Lower leg skin (tissue), 4 donors: ENCODE data around the gene FAM72D. TPM values are rescaled to one million over a fixed set of nuclear protein-coding genes. Genes with fewer than 3 reads are reported as not detected.
"Not testable (repeated sequence)": the region's sequence is repeated elsewhere in the genome, so short reads cannot be mapped to it uniquely, and the experiment has no call there.

Experiments
- DNase-seq, 2 donors: peaks; one replicate each; pipeline ENCODE4 v3.0.0-alpha.2; 2019; ENCODE audit warnings: low spot score in 2 of 2
- H3K4me3 ChIP-seq: fragments of 200-600 bp; sonication (generic); 2 replicates; pipeline ENCODE4 v1.5.1; 2017; ENCODE audit warnings: mild to moderate bottlenecking, low read depth; ENCODE audit not compliant: poor library complexity, severe bottlenecking
- WGBS, 2 donors: methylation state at CpG; one replicate each; pipeline ENCODE4 v1.1.5; 2018; 5-methylcytosine and 5-hydroxymethylcytosine counted together
- intact Hi-C: fragments of 100-400 bp; cut with DNase I; formaldehyde crosslinking; loops from one replicate; pipeline ENCODE4 v1.15.0; 2023; ENCODE audit warnings: low total_unique reads
- total RNA-seq, 4 donors: library from RNA; depleted of rRNA; stranded (reverse); fragments of >200 nt; gene quantifications; one replicate each; pipeline ENCODE4 v1.1.0, GENCODE V29; 2016

Gene FAM72D
- 1 to 10 TPM in 1 of 4 donors, under 1 TPM in 3; 0.10 to 1.4 (median 0.41) TPM for total RNA-seq

GRCh38 chr1:145095284-145096057 is at the start of gene FAM72D, which contains the start of gene SRGAP2B:
Gene FAM72D, plus strand, starts transcription at chr1:145095974. Its CDS starts 874 bp downstream, at chr1:145096848.
Gene SRGAP2B, minus strand, starts transcription at chr1:145095328. Its CDS starts 2,427 bp downstream, at chr1:145092901.
- intact Hi-C loops, DNase-seq, H3K4me3 ChIP-seq: not testable (repeated sequence)
- no CpG with 5 or more reads among the region's 47 CpGs for WGBS, 2 donors

DNA sequence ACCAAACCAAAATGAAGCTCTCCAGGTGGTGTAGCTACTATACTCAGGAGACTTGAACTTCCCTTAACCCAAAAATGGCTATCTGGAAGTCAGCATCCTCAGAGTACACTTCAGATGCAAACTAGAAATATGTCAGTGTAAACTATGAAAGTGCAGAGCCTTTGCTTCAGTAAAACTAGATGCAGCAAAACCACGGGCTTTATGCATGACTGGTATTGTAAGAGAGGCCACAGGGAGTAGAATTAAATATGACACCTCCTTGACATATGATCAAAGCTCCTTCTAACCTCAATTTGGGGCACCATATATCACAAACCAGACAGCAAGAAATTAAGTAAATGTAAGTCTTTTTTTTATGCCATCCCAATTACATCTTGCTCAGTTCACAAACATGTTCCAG is 48.2 kb upstream of the FAM72D start:
- intact Hi-C loops, H3K4me3 ChIP-seq, DNase-seq: not testable (repeated sequence)
- no CpG with 5 or more reads among the region's 1 CpG for WGBS, 2 donors

DNA sequence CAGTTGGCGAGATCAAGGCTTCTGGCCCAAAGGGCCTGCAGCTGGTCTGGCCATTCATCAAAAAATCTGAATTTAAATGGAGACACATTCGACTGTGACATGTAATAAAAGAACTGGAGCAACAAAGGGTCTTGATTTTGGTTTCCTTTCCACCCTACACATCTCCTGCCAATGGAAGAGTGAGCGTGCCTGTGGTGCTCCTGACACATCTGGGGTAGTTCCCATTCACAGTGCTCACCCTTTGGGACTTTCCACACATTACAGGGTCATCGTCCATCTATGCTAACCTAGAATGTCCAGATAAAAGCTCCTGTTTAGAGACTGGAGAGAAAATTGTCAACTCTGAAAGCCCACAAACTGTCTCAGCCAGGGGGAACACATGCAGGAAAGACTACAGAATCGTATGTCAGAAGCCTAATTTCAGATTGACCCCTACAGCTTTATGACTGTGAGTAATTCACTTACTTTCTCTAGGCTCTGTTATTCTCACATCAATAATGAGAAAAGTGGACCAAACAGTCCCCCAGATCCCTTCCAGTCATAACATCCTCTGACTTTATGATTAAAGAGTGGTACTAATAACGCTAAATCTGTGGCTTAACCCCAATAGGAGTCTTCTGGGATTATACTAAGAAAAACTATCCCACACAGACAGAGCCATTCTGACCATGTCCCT is 47.5 kb upstream of the FAM72D start:
- intact Hi-C loops, DNase-seq, H3K4me3 ChIP-seq: not testable (repeated sequence)
- WGBS, 2 donors = no CpG with 5 or more reads among the region's 6 CpGs

- WGBS, 2 donors = no CpG with 5 or more reads among the region's 10 CpGs
Measured at GRCh38 chr1:145052019-145052776, 43.6 kb upstream of the FAM72D start.

DNA sequence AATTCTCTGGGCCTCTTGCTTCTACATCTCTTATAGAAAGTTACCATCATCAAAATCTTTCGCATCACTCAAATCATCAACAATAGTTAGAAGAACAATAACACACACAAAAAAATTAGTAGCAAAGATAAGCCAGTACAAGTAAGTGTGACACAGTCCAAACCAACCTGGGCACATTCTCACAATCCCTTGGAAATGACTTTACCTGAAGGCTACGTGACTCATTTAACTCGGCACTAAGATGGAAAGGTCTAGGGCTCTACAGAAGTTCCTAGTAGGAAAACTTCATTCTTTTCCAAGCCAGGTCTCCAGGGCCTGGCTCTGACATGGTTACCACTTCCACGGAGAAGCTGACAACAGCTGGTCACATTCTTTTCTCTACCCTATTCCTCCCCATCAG is 42.3 kb upstream of the FAM72D start:
- DNase-seq, intact Hi-C loops, H3K4me3 ChIP-seq: not testable (repeated sequence)
- WGBS, 2 donors = no CpG with 5 or more reads among the region's 4 CpGs

More at GRCh38 chr1:145052019-145052776, 43.6 kb upstream of the FAM72D start:
- intact Hi-C loops, H3K4me3 ChIP-seq, DNase-seq: not testable (repeated sequence)

DNA sequence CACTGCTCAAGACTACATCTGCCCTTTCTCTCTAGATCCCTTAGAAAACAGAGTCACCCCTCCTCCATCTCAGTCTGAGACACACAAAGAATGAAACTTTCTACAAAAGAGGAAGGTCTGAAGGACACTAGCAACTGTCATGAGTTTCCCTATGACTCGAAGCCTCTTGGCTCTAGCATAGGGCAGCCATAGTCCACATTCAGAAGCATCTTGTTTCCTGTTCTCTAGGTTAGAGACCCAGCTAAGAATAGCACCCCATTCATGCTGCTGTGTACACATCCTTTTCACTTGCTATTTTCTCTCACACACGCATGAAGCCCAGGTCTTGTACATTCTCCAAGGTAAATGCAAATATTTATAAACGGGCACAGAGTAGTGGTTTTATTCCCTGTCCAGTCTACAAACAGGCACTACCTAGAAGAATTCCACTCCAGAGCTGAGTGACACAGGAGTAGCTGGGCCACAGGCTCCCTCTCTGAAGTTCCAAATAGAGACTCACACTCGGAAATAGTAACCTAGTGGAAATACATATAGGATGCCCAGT is 40.5 kb upstream of the FAM72D start:
- DNase-seq, intact Hi-C loops, H3K4me3 ChIP-seq: not testable (repeated sequence)
- WGBS, 2 donors = no CpG with 5 or more reads among the region's 4 CpGs

GRCh38 chr1:145058184-145058583 is 37.6 kb upstream of the FAM72D start:
- H3K4me3 ChIP-seq, intact Hi-C loops, DNase-seq: not testable (repeated sequence)
- no CpG with 5 or more reads among the region's 3 CpGs for WGBS, 2 donors

DNA sequence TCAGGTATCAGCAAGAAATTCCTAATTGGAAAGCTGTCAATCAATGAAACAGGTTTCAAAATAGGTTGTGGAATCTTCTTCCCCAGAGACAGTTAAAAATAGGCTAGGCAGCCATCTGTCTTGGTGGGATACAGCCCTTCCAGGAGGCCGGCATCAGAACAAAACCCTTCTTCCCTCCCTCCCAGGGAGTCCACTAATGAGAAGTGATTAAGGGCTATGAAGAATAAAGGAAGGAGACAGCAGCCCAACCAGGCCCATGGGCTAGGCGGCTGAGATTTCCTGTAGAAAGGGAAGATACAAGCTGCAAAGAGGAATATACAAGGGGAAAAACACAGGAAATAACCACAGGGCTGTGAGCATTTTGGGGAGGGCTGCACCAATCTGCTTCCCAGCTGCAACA is 32.5 kb upstream of the FAM72D start:
- WGBS, 2 donors = 64 to 67% methylated on average over 1 of the region's 2 CpGs
- intact Hi-C loops, DNase-seq, H3K4me3 ChIP-seq: not testable (repeated sequence)

GRCh38 chr1:145063941-145064648 is 31.7 kb upstream of the FAM72D start:
- DNase-seq, intact Hi-C loops, H3K4me3 ChIP-seq: not testable (repeated sequence)
- WGBS, 2 donors = no CpG with 5 or more reads among the region's 2 CpGs

GRCh38 chr1:145065194-145065826 is 30.5 kb upstream of the FAM72D start:
- intact Hi-C loops, H3K4me3 ChIP-seq, DNase-seq: not testable (repeated sequence)
- 37% methylated on average over 3 of the region's 5 CpGs; no CpG with 5 or more reads in 1 of the 2 donors for WGBS, 2 donors

DNA sequence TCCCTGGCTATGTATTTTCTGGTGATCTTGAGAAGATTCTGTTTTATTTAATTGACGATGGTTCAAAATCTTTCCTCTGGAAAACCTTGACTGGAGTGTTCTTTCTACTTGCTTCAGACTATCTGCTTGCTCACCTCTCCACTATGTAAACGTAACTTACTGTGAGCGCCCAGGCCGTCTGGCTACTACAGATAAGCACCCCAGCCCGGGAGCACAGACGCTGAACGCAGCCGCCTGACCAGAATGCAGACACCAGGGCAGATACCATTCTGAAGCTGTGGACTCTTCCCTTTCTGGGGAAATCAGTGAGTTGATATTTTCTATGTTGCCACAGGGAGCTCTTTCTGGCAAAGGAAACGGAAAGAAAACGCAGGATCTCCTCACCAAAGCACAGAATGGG is 29.3 kb upstream of the FAM72D start:
- not testable (repeated sequence) for DNase-seq

DNA sequence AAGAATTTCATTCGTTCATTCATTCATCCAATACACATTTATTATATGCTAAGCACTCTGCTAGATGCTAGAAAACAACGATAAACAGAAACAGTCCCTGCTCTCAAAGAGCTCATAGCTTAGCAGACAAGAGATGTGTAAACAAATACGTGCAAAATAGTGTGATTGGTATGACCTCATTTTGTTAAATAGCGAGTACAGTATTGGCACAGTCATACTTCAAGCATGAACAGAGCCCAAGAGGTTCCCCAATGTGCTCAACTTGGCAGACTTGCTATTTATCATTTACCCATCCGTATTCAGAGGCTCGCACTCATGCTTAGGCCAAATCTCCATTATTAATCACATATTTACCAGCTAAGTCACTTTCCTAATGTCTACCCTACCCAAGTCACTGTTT is 24.2 kb upstream of the FAM72D start:
- H3K4me3 ChIP-seq, intact Hi-C loops, DNase-seq: not testable (repeated sequence)
- WGBS, 2 donors = 40% methylated on average over 1 of the region's 6 CpGs; no CpG with 5 or more reads in 1 of the 2 donors

More for the DNA sequence above, 29.3 kb upstream of the FAM72D start:
- no CpG with 5 or more reads among the region's 10 CpGs for WGBS, 2 donors
- H3K4me3 ChIP-seq, intact Hi-C loops: not testable (repeated sequence)

- DNase-seq, intact Hi-C loops, H3K4me3 ChIP-seq: not testable (repeated sequence)
- 69% methylated on average over 3 of the region's 6 CpGs; no CpG with 5 or more reads in 1 of the 2 donors for WGBS, 2 donors
Measured at GRCh38 chr1:145074021-145074559, 21.7 kb upstream of the FAM72D start.
